Stimulated activated naive B cell treated with anti-CD40 and anti-IgM and Interleukin-4, amounts not matched to agents 10 μg/mL and 1 μg/mL and 100 μg/mL, for 72 hours (primary cell): ENCODE measurements around the gene POGZ.
"Not testable (repeated sequence)": the region's sequence is repeated elsewhere in the genome, so short reads cannot be mapped to it uniquely, and the experiment has no call there.

Experiments
- ATAC-seq, 2 donors: fragments of 150-1000 bp; cut with Tn5 transposase; replicated peaks; 2 replicates each; pipeline ENCODE4 v1.10.0; 2021; ENCODE audit warnings: moderate library complexity in 1 of 2
- DNase-seq: peaks from one replicate; pipeline ENCODE4 v3.0.0; 2021
- H3K27ac Mint-ChIP-seq: one replicate; pipeline ENCODE4 v1.8.0; 2022; ENCODE audit warnings: mild to moderate bottlenecking, mixed read lengths
- H3K27me3 Mint-ChIP-seq, 2 donors: one replicate each; pipeline ENCODE4 v1.8.0; 2022; ENCODE audit warnings: mixed read lengths in 2 of 2
- H3K36me3 Mint-ChIP-seq, 2 donors: one replicate each; pipeline ENCODE4 v1.8.0; 2022; ENCODE audit warnings: mixed read lengths in 2 of 2, mild to moderate bottlenecking in 1 of 2
- H3K4me1 Mint-ChIP-seq, 2 donors: one replicate each; pipeline ENCODE4 v1.8.0; 2022; ENCODE audit warnings: mixed read lengths in 2 of 2, mild to moderate bottlenecking in 1 of 2
- H3K4me3 Mint-ChIP-seq, 2 donors: one replicate each; pipeline ENCODE4 v1.8.0; 2022; ENCODE audit warnings: mild to moderate bottlenecking in 2 of 2, mixed read lengths in 2 of 2, moderate library complexity in 1 of 2
- H3K9me3 Mint-ChIP-seq, 2 donors: one replicate each; pipeline ENCODE4 v1.8.0; 2022; ENCODE audit warnings: mixed read lengths in 2 of 2, mild to moderate bottlenecking in 1 of 2

Gene POGZ

DNA sequence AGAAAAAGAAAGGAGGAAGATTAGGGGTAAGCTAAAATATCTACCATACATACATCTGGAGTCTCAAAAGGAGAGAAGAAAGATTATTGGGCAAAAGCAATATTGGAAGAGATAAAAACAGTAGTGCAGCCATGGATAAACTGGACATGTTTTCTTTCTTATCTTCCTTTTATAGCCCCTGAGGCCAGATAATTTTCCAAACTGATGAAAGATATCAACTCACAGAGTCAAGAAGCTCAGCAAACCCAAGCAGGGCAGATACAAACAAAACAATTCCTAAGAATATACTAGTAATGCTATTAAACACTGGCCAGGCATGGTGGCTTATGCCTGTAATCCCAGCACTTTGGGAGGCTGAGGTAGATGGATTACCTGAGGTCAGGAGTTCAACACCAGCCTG, 65.7 kb downstream of the POGZ start:
- Mint-ChIP-seq H3K27ac (no peak overlapping the region), H3K4me1 (peaks cover 0 to 2% of the 10 kb centered on the region in 2 donors), H3K9me3 (no peaks in the 10 kb centered on the region), H3K36me3 (no peaks in the 10 kb centered on the region), H3K4me3 (no peak overlapping the region), H3K27me3 (no peaks in the 10 kb centered on the region)
- ATAC-seq (no peak), DNase-seq (no peak)

DNA sequence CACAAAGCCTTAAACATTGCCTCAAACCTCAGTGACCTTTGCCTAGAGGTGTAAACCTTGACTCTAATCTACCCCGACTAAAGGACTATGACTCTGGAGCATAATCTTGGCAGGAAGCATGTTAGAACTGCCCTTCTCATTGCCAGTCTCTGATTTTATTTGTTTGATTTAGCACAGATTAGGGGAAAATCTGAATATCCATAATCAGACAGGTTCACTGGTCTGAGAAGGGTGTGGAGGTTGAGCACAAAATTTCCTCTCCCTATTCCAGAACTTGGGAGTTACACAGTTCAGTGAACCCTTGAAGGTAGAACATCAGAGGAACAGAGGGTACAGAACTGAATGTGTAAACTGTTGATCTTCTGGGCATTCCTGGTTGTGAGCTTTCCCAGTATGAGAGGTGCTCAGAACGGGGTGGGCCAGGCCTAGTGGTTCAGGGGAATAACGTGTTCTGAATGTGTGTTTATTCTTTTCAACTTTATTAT, 68.2 kb downstream of the POGZ start:
- ATAC-seq (no peak), DNase-seq (no peak)
- H3K27ac Mint-ChIP-seq = no peak overlapping the region
- H3K27me3 Mint-ChIP-seq = no peaks in the 10 kb centered on the region
- H3K36me3 Mint-ChIP-seq = no peaks in the 10 kb centered on the region
- no peaks in the 10 kb centered on the region for H3K9me3 Mint-ChIP-seq
- H3K4me3 Mint-ChIP-seq = no peak overlapping the region
- no peaks in the 10 kb centered on the region for H3K4me1 Mint-ChIP-seq

DNA sequence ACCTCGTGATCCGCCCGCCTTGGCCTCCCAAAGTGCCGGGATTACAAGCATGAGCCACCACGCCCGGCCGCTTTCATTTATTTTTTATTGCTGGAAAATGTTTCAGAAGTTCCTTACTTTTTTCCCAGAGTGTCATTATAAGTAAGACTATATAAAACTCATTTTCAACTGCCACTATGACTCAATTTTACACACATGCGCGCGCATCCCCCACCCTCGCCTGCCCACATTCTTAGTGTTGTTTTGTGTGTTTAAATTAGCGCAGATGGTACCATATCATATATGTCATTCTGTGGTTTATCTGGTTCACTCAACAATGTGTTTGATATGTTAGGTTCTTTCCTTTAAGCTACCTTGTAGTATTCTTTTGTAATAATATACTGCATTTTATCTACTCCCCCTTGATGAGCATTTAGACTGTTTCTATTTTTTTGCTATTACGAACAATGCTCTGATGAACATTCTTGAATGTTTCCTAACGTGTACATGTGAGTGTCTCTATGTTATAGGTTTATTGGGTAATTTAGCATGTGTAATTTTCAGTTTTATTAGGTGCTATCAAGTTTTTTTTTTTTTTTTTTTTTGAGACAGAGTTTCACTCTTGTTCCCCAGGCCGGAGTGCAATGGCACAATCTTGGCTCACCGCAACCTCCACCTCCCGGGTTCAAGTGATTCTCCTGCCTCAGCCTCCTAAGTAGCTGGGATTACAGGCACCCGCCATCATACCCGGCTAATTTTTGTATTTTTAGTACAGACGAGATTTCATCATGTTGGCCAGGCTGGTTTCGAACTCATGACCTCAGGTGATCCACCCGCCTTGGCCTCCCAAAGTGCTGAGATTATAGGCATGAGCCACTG, 68.8 kb downstream of the POGZ start:
- DNase-seq, H3K36me3 Mint-ChIP-seq, H3K4me3 Mint-ChIP-seq, H3K27me3 Mint-ChIP-seq, H3K9me3 Mint-ChIP-seq, ATAC-seq, H3K27ac Mint-ChIP-seq, H3K4me1 Mint-ChIP-seq: not testable (repeated sequence)

DNA sequence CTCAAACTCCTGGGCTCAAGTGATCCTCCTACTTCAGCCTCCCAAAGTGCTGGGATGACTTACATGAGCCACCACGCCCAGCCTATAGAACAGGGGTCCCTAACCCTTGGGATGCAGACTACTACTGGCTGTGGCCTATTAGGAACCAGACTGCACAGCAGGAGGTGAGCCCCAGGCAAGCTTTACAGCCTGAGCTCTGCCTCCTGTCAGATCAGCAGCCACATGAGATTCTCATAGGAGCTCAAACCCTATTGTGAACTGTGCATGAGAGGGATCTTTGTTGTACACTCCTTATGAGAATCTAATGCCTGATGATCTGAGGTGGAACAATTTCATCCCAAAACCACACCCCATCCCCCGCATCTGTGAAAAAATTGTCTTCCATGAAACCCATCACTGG, 73.3 kb downstream of the POGZ start:
- Mint-ChIP-seq H3K36me3 (no peaks in the 10 kb centered on the region), H3K27ac (no peak overlapping the region), H3K4me1 (no peaks in the 10 kb centered on the region), H3K4me3 (no peak overlapping the region), H3K9me3 (no peaks in the 10 kb centered on the region), H3K27me3 (no peaks in the 10 kb centered on the region)
- ATAC-seq (no peak), DNase-seq (no peak)

DNA sequence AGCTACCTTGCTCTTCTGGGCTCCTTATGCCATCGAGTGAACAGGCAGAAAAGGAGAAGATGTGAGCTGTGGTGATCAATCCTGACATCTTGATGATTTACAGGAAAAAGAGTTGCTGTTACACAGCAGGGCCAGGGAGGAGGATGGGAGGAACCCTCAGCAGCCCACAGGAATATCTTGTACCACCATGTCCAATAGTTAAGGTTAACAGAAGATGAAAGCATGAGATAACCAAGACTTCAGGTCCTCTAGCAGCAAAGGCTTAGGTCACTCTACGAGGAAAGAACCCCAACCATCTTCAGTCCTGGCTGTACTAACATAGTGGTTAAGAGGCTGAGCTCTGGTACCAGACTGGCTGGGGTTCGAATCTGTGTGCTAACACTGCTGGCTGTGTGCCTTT, 74.7 kb downstream of the POGZ start:
- Mint-ChIP-seq H3K27ac (no peak overlapping the region), H3K9me3 (no peaks in the 10 kb centered on the region), H3K4me1 (no peaks in the 10 kb centered on the region), H3K36me3 (no peaks in the 10 kb centered on the region), H3K4me3 (no peak overlapping the region), H3K27me3 (no peaks in the 10 kb centered on the region)
- no peak for DNase-seq
- no peak for ATAC-seq

DNA sequence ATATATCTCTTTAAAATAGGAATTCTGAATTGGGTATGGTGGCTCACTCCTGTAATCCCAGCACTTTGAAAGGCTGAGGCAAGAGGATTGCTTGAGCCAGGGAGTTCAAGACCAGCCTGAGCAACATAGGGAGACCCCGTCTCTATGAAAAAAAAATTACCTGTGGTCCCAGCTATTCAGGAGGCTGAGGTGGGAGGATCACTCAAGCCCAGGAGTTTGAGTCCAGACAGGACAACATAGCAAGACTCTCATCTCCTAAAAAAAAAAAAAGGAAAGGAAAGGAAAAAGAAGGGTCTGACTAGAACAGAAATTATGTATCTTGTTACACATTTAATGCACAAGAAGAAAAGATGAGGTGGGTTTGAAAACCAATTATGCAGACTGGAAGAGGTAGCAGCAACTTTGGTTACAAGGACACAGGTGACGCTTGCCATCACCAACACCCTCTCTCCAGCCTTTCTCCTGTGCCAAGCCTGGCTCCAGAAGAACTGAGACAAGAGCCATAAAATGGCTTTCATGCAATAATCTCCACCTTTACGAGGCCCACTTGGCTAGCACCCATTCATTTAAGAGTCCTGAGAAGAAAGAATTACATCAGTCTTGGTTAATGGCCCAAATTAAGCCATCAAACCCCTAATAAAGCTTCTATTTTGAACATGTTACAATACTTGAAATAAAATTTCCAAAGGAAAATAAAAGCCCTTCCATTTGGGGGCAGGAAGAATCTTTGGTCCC, 82.0 kb downstream of the POGZ start:
- Mint-ChIP-seq H3K27me3 (no peaks in the 10 kb centered on the region), H3K36me3 (no peaks in the 10 kb centered on the region), H3K9me3 (no peaks in the 10 kb centered on the region), H3K4me1 (no peaks in the 10 kb centered on the region), H3K4me3 (no peak overlapping the region), H3K27ac (no peak overlapping the region)
- DNase-seq (no peak), ATAC-seq (no peak)

DNA sequence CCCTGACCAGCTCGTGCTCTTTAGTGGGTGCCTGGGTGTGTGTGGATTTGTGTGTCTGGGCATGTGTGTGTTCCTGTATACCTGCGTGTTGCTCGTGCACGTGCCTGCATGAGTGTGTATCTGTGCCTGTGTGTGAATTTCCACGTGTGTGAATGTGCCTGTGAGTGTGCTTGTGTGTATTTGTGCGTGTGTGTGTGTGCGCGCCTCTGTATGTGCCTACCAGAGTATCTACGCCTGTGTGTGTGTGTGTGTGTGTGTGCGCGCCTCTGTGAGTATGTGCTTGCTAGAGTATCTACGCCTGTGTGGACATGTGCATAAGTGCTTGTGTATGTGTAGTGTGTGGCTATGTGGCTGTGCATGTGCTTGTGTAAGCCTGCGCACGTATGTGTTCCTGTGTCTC, 86.1 kb downstream of the POGZ start:
- Mint-ChIP-seq H3K4me1 (no peaks in the 10 kb centered on the region), H3K27me3 (no peaks in the 10 kb centered on the region), H3K9me3 (no peaks in the 10 kb centered on the region), H3K27ac (no peak overlapping the region), H3K36me3 (no peaks in the 10 kb centered on the region), H3K4me3 (no peak overlapping the region)
- ATAC-seq (no peak), DNase-seq (no peak)

DNA sequence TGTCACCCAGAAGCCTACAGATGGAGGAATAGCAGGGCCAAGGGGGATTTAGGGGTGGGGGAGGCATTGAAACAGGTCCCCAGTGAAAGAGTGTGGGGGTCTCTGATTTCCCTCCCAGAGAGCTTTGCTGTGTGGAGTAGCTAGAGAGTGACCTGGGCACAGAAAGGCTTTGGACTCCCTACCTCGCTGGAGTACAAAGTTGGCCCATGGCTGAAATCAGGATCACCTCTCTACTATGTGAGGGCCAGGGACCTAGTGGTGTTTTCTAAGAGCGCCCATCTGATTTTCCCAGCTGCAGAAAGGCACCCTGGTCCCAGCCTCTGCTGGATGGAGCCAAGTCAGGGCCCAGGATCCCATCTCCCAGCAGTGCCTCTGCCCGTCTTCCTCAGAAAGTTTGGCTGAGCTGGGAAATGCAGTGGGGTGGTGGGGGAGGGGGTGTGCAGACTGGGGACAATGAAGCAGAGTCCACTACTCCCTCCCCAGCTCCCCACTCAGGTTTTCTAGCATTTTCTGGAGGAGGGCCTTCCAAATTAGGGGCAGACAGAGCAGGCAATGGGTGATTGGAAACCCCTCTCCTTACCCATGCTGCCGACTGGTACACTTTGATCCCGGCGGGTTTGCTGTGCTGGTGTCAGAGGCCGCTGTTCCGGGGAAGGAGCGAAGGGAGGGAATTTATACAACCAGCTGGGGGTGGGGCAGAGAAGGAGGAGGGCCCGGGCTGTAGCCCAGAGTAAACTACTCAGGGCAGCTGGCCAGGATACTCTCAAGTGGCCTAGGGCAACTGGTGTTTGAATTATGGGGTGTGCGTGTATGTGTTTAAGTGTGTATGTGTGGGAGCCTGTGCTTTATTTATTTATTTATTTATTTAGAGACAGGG, 87.0 kb downstream of the POGZ start, which contains the start of gene SELENBP1:
Gene SELENBP1, minus strand, starts transcription at position 648 of the 877 bp plus-strand sequence. Its CDS starts 64 bp downstream, at position 584.
- Mint-ChIP-seq H3K9me3 (no peaks in the 10 kb centered on the region), H3K4me1 (no peaks in the 10 kb centered on the region), H3K27me3 (no peaks in the 10 kb centered on the region), H3K27ac (peak within 1 kb of the TSS; percentile 28), H3K4me3 (no peak within 1 kb of the TSS), H3K36me3 (no peaks in the 10 kb centered on the region)
- ATAC-seq = no peak
- DNase-seq = no peak

DNA sequence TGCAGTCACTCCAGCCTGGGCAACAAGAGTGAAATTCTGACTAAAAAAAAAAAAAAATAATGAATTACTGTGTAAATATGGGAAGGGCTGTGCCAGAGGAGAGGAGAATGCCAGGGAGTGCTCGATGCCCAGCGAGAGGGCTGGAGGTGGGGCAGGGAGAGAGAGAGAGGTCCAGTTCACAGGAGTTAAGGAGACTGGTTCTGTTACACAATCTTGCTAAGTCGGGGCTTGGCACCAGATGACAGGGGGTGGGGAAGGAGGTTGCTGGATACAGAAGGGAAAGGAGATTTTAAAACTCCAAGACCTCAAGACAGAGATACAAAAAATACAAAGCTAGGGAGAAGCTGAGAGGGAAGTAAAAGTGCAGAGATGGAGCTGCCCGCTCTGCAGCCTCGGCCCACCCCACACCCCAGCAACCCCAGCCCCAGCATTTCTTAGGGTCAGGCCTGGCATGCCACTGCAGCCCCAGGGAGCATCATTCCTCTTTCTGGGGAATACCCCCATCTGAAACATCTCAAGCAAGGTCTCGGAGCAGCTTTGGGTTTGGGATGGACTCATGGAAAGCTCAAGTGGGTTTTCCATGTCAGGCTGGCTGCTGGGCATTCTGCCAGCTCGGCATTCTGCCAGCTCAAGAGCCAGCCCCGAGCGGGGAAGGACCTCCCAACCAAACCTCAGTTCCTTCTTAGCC, 87.8 kb downstream of the POGZ start:
- no peaks in the 10 kb centered on the region for H3K9me3 Mint-ChIP-seq
- H3K27me3 Mint-ChIP-seq = no peaks in the 10 kb centered on the region
- no peak overlapping the region for H3K4me3 Mint-ChIP-seq

DNA sequence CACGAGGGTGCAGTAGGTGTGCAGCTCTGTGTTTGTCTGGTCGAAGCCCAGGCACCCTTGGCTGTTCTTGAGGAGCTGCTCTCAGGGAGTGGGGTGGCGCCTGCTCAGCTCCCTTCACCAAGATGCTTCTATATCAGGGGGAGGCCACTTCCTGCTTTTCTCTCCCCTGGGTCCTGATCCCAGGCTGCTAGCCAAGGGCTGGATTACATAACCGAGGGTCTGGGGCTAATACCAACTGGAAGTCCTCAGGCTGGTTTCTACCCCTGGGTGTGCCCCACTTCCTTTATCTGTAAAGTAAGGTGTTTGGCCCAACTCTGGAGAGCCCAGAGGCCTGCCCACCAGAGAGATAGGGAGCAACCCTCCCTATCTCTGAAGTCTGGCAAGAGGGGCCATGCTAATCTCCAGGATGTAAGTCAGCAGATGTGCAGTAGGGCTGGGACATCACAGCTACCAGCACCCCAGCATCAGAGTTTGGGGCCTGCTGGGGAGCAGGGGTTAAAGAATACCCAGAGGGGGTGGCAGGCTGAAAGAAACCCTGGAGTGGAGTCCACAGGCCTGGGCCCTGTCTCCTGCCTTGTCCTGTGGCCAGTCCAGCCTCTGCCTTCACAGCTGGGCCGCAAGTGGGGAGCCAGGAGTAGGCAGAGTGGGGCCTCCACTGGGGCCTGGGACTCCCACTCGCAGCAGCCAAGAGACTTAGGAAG, 88.9 kb downstream of the POGZ start:
- no peaks in the 10 kb centered on the region for H3K4me1 Mint-ChIP-seq
- DNase-seq (no peak), ATAC-seq (no peak)
- no peaks in the 10 kb centered on the region for H3K36me3 Mint-ChIP-seq
- no peak overlapping the region for H3K4me3 Mint-ChIP-seq
- H3K27ac Mint-ChIP-seq = no peak overlapping the region
- H3K27me3 Mint-ChIP-seq = peaks cover 0 to 2% of the 10 kb centered on the region in 2 donors
- H3K9me3 Mint-ChIP-seq = no peaks in the 10 kb centered on the region

More for the DNA sequence above, 87.8 kb downstream of the POGZ start:
- DNase-seq (no peak), ATAC-seq (no peak)
- H3K27ac Mint-ChIP-seq = peak overlapping the region; percentile 28
- H3K4me1 Mint-ChIP-seq = no peaks in the 10 kb centered on the region
- no peaks in the 10 kb centered on the region for H3K36me3 Mint-ChIP-seq

DNA sequence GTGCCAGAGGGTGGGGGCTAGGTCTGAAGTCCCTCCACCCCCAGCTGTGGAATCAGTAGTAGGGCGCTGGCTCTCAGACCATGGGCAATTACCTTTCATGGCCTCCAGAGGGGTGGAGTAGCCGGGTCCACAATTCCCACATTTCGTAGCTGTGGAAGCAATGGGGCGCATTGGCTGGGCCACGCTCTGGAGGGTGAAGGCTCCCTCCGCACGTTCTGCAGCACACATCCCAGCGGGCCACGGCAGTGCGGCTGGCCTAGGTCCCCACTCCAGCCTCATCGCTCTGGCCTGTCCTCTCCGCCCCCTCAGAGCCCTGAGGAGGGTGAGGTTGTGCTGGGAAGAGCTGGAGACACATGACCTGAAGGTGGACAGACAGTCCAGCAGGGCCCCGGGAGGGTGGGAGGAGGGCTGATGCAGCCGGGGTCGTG, 89.7 kb downstream of the POGZ start:
- Mint-ChIP-seq H3K9me3 (no peaks in the 10 kb centered on the region), H3K4me3 (no peak overlapping the region), H3K4me1 (no peaks in the 10 kb centered on the region), H3K27me3 (peaks cover 0 to 3% of the 10 kb centered on the region in 2 donors), H3K27ac (no peak overlapping the region), H3K36me3 (no peaks in the 10 kb centered on the region)
- ATAC-seq (no peak), DNase-seq (no peak)

DNA sequence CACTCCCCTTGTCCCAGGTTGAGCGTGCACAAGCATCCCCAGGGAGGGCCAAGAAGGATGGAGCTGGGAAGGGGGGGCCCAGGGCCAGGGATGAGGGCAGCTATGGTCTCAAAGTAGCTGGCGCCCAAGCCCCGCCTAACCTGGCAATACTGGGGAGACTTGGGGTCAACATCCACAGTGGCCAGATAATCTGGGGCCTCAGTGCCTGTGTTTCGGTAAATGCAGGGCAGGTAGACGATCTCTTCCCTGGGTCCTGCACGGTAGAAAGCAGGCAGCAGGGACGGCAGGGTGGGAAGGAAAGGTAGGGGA, 90.0 kb downstream of the POGZ start:
- ATAC-seq (no peak), DNase-seq (no peak)
- Mint-ChIP-seq H3K4me3 (no peak overlapping the region), H3K27ac (no peak overlapping the region), H3K36me3 (no peaks in the 10 kb centered on the region), H3K9me3 (no peaks in the 10 kb centered on the region), H3K4me1 (no peaks in the 10 kb centered on the region), H3K27me3 (peaks cover 0 to 3% of the 10 kb centered on the region in 2 donors)
